GM13977 (cell line): ENCODE measurements around the gene CTBP2.

Source experiments
- DNase-seq: peaks from one replicate; pipeline ENCODE4 v3.0.0; 2012; ENCODE audit warnings: low spot score
- CTCF ChIP-seq: IDR thresholded peaks from 2 replicates; pipeline ENCODE4 v1.5.1; 2012; ENCODE audit warnings: mild to moderate bottlenecking, control low read depth; ENCODE audit not compliant: insufficient read depth; ENCODE audit errors: extremely low read depth, missing control alignments
- in situ Hi-C: fragments of 300-500 bp; cut with MboI; formaldehyde crosslinking; loops from one replicate; pipeline ENCODE4 v1.12.0; 2022; ENCODE audit warnings: low sequenced_read_pairs, low pct_unique_long_range_greater_than_20kb, mixed read lengths, inconsistent platforms; ENCODE audit not compliant: unreplicated experiment

CTBP2 gene

GRCh38 chr10:125015356-125015944, 144.9 kb downstream of the CTBP2 start:
- no peak for TF ChIP-seq CTCF
- in situ Hi-C loops, result no loop called here
- DNase-seq, result no peak

- no peak for DNase-seq
- TF ChIP-seq CTCF, result no peak
- in situ Hi-C loops, result no loop called here
Measured at GRCh38 chr10:125014836-125015355, 145.5 kb downstream of the CTBP2 start.

GRCh38 chr10:125014086-125014830, 146.1 kb downstream of the CTBP2 start:
- in situ Hi-C loops, result no loop called here
- TF ChIP-seq CTCF, result no peak
- no peak for DNase-seq

- no peak for TF ChIP-seq CTCF
- in situ Hi-C loops, result no loop called here
- DNase-seq, result no peak
Measured at GRCh38 chr10:125013529-125013872, 146.9 kb downstream of the CTBP2 start.

- in situ Hi-C loops, result no loop called here
- no peak for TF ChIP-seq CTCF
- DNase-seq, result no peak
Measured at GRCh38 chr10:125012851-125013528, 147.4 kb downstream of the CTBP2 start.

- TF ChIP-seq CTCF, result no peak
- DNase-seq, result no peak
- in situ Hi-C loops, result no loop called here
Measured at GRCh38 chr10:125011926-125012705, 148.2 kb downstream of the CTBP2 start.
